HCT116 (cell line): Measurements from ENCODE around the gene ST3GAL2. TPM values are rescaled to one million over a fixed set of nuclear protein-coding genes. Genes with fewer than 3 reads are reported as not detected.

Experiments
- ATAC-seq: fragments of 200-7000 bp; cut with Tn5 transposase; 2 replicates; pipeline ENCODE4 v1.9.1; 2020; ENCODE audit warnings: mild to moderate bottlenecking, moderate library complexity
- BruUV-seq: library from RNA; stranded (reverse); fragments of 400-500 nt; replicated peaks from 2 replicates; lab custom pipeline; 2021; lab: Mats Ljungman, UMichigan
- CTCF ChIA-PET: fragments of 300-600 bp; sonication (Branson Sonifier 250); formaldehyde crosslinking; loops from one replicate; lab custom pipeline; 2021; ENCODE audit warnings: antibody characterized with exemption; lab: Charles Lee
- POLR2A ChIA-PET: fragments of 300-600, 350-600 bp; sonication (Branson Sonifier 250); formaldehyde crosslinking; loops from one replicate; lab custom pipeline; 2021; ENCODE audit warnings: antibody characterized with exemption; lab: Charles Lee
- RAD21 ChIA-PET, 2 experiments: fragments of 300-600 bp; sonication (Branson Sonifier 250); formaldehyde crosslinking; loops; one replicate each; lab custom pipeline; 2023; ENCODE audit warnings: low total read pairs in 2 of 2; ENCODE audit not compliant: uncharacterized antibody in 2 of 2, unreplicated experiment in 2 of 2, low non-redundant PET in 1 of 2; lab: Charles Lee
- DNase-seq: peaks from one replicate; pipeline ENCODE4 v3.0.0-alpha.2; 2010; ENCODE audit warnings: low read depth, low spot score
- H2AFZ ChIP-seq: fragments of 200-600 bp; shearing (Covaris generic), sonication (generic); 2 replicates; pipeline ENCODE4 v1.6.1; 2017; ENCODE audit warnings: low read depth, mixed run types, mixed read lengths, antibody characterized with exemption, low read length; ENCODE audit not compliant: poor library complexity, severe bottlenecking
- H3K27ac ChIP-seq: 2 replicates; pipeline ENCODE4 v1.5.1; 2012; ENCODE audit warnings: low read depth, low read length
- H3K27me3 ChIP-seq: fragments of 200-600 bp; sonication (generic); 2 replicates; pipeline ENCODE4 v1.6.1; 2016; ENCODE audit warnings: mixed run types, low read length, mixed read lengths; ENCODE audit not compliant: insufficient read depth
- H3K36me3 ChIP-seq, 2 experiments: fragments of 200-500 bp in 1 of 2; fragments of 200-600 bp in 1 of 2; sonication (Bioruptor generic) in 1 of 2; sonication (generic) in 1 of 2; 2 replicates each; pipeline versions ENCODE4 v1.5.1 to v1.6.1; 2014 to 2016; ENCODE audit warnings: low read length in 2 of 2, inconsistent platforms in 1 of 2, mixed read lengths in 1 of 2, mixed run types in 1 of 2; ENCODE audit not compliant: insufficient read depth in 2 of 2, control insufficient read depth in 1 of 2
- H3K4me1 ChIP-seq, 2 experiments: fragments of 200-600 bp in 1 of 2; sonication (generic) in 1 of 2; 2 replicates each; pipeline versions ENCODE4 v1.5.1 to v1.6.1; 2012 to 2017; ENCODE audit warnings: low read length in 2 of 2, inconsistent platforms in 1 of 2, mild to moderate bottlenecking in 1 of 2, mixed read lengths in 1 of 2, mixed run types in 1 of 2, moderate library complexity in 1 of 2; ENCODE audit not compliant: insufficient read depth in 2 of 2, control insufficient read depth in 1 of 2
- H3K4me2 ChIP-seq: fragments of 200-600 bp; sonication (generic); 2 replicates; pipeline ENCODE4 v1.6.1; 2017; ENCODE audit warnings: mixed run types, low read length, mixed read lengths
- H3K4me3 ChIP-seq, 2 experiments: fragments of 200-600 bp in 1 of 2; sonication (generic) in 1 of 2; replicated peaks in 1 of 2; 2 replicates each; pipeline ENCODE4 v1.5.1; 2011 to 2016; ENCODE audit warnings: low read length in 2 of 2, control low read depth in 1 of 2, low read depth in 1 of 2, mild to moderate bottlenecking in 1 of 2, mixed read lengths in 1 of 2, mixed run types in 1 of 2
- H3K79me2 ChIP-seq: fragments of 200-600 bp; sonication (generic); 2 replicates; pipeline ENCODE4 v1.6.1; 2017; ENCODE audit warnings: mild to moderate bottlenecking, mixed run types, low read length, moderate library complexity, mixed read lengths; ENCODE audit not compliant: insufficient read depth
- H3K9ac ChIP-seq: fragments of 200-600 bp; sonication (generic); 2 replicates; pipeline ENCODE4 v1.6.1; 2016; ENCODE audit warnings: low read length, mixed read lengths
- H3K9me2 ChIP-seq: fragments of 200-600 bp; sonication (generic), shearing (Covaris generic); 2 replicates; pipeline ENCODE4 v1.6.1; 2017; ENCODE audit warnings: mixed run types, mild to moderate bottlenecking, moderate library complexity; ENCODE audit not compliant: insufficient read depth
- H3K9me3 ChIP-seq, 2 experiments: fragments of 200-500 bp in 1 of 2; fragments of 200-600 bp in 1 of 2; sonication (Bioruptor generic) in 1 of 2; sonication (generic) in 1 of 2; 2 replicates each; pipeline ENCODE4 v1.6.1; 2014 to 2017; ENCODE audit warnings: low read length in 2 of 2, mixed read lengths in 2 of 2, inconsistent platforms in 1 of 2, low read depth in 1 of 2, mild to moderate bottlenecking in 1 of 2, mixed run types in 1 of 2, moderate library complexity in 1 of 2; ENCODE audit not compliant: control insufficient read depth in 1 of 2, insufficient read depth in 1 of 2
- H4K20me1 ChIP-seq: fragments of 200-600 bp; sonication (generic), shearing (Covaris generic); 2 replicates; pipeline ENCODE4 v1.6.1; 2017; ENCODE audit warnings: mixed run types, mild to moderate bottlenecking, moderate library complexity; ENCODE audit not compliant: insufficient read depth
- CBX3 ChIP-seq: IDR thresholded peaks from 2 replicates; pipeline ENCODE4 v1.6.1; 2012; ENCODE audit warnings: low read depth
- CEBPB ChIP-seq: IDR thresholded peaks from 2 replicates; pipeline ENCODE4 v1.6.1; 2012; ENCODE audit warnings: low read depth
- ELF1 ChIP-seq: IDR thresholded peaks from 2 replicates; pipeline ENCODE4 v1.6.1; 2012; ENCODE audit warnings: low read depth, borderline replicate concordance
- JUND ChIP-seq: IDR thresholded peaks from 2 replicates; pipeline ENCODE4 v1.6.1; 2012
- RAD21 ChIP-seq: IDR thresholded peaks from 2 replicates; pipeline ENCODE4 v1.6.1; 2012; ENCODE audit warnings: low read depth, mild to moderate bottlenecking
- REST ChIP-seq: IDR thresholded peaks from 2 replicates; pipeline ENCODE4 v1.6.1; 2012; ENCODE audit warnings: low read depth
- SRF ChIP-seq: IDR thresholded peaks from 2 replicates; pipeline ENCODE4 v1.6.1; 2012; ENCODE audit warnings: low read depth
- TCF7L2 ChIP-seq: IDR thresholded peaks from 2 replicates; pipeline ENCODE4 v1.7.0; 2011; ENCODE audit warnings: borderline replicate concordance, inconsistent platforms; ENCODE audit not compliant: insufficient read depth, insufficient read length; ENCODE audit errors: extremely low read depth
- intact Hi-C: fragments of 100-400 bp; cut with micrococcal nuclease; formaldehyde crosslinking; loops from 2 replicates; pipeline ENCODE4 v1.10.0; 2022
- total RNA-seq: library from RNA; stranded (reverse); gene quantifications from one replicate; pipeline ENCODE4 v1.2.1, GENCODE V29; 2021; ENCODE audit not compliant: unreplicated experiment
- TF ChIP-seq, protein P1 (sequence below), 3 experiments: fragments of 200-600 bp in 1 of 3; sonication (generic) in 1 of 3; IDR thresholded peaks in 2 of 3; conservative IDR thresholded peaks in 1 of 3; 2 replicates each; pipeline ENCODE4 v1.5.1; 2012 to 2017; ENCODE audit warnings: low read depth in 2 of 3, low read length in 2 of 3, antibody characterized with exemption in 1 of 3, borderline replicate concordance in 1 of 3, control low read depth in 1 of 3, mild to moderate bottlenecking in 1 of 3, mixed read lengths in 1 of 3, mixed run types in 1 of 3, moderate library complexity in 1 of 3; ENCODE audit not compliant: insufficient read depth in 1 of 3

The ST3GAL2 gene
- total RNA-seq, 1 experiment from 2014 or later, result 9.5 TPM

GRCh38 chr16:70467113-70467512, 28.2 kb upstream of the ST3GAL2 start:
- no peak overlapping the region for H2AFZ ChIP-seq
- H4K20me1 ChIP-seq, result no peaks in the 10 kb centered on the region
- TF ChIP-seq RAD21 (peak; percentile 51), REST (no peak)
- ATAC-seq (peak; percentile 33; the same call in 1 of the 2 replicates), DNase-seq (no peak)
- BruUV-seq, result no TSS peak
- no peak overlapping the region for H3K4me3 ChIP-seq
- H3K27me3 ChIP-seq, result no peaks in the 10 kb centered on the region
- ChIA-PET CTCF (no interaction called here), RAD21 (no interaction called here), POLR2A (no interaction called here)
- H3K79me2 ChIP-seq, result no peaks in the 10 kb centered on the region
- no peak overlapping the region for H3K4me2 ChIP-seq
- H3K4me1 ChIP-seq, result no peaks in the 10 kb centered on the region
- H3K9me3 ChIP-seq, result no peaks in the 10 kb centered on the region
- intact Hi-C loops, result no loop called here
- no peak overlapping the region for H3K27ac ChIP-seq
- H3K36me3 ChIP-seq, result no peaks in the 10 kb centered on the region
- no peak overlapping the region for H3K9ac ChIP-seq
- no peaks in the 10 kb centered on the region for H3K9me2 ChIP-seq

GRCh38 chr16:70466805-70467076, 27.8 kb upstream of the ST3GAL2 start:
- H3K4me2 ChIP-seq, result no peak overlapping the region
- CTCF ChIA-PET, result no interaction called here
- H3K36me3 ChIP-seq, result no peaks in the 10 kb centered on the region
- ATAC-seq (no peak), DNase-seq (no peak)
- H2AFZ ChIP-seq, result no peak overlapping the region
- POLR2A ChIA-PET, result no interaction called here
- H3K79me2 ChIP-seq, result no peaks in the 10 kb centered on the region
- H4K20me1 ChIP-seq, result no peaks in the 10 kb centered on the region
- intact Hi-C loops, result no loop called here
- H3K9ac ChIP-seq, result no peak overlapping the region
- H3K27ac ChIP-seq, result no peak overlapping the region
- H3K27me3 ChIP-seq, result no peaks in the 10 kb centered on the region
- no peaks in the 10 kb centered on the region for H3K9me3 ChIP-seq
- BruUV-seq, result no TSS peak
- no peak overlapping the region for H3K4me3 ChIP-seq
- no peaks in the 10 kb centered on the region for H3K4me1 ChIP-seq
- RAD21 ChIA-PET, result no interaction called here
- no peaks in the 10 kb centered on the region for H3K9me2 ChIP-seq
- TF ChIP-seq CBX3, result no peak
- TF ChIP-seq, protein P1, sequence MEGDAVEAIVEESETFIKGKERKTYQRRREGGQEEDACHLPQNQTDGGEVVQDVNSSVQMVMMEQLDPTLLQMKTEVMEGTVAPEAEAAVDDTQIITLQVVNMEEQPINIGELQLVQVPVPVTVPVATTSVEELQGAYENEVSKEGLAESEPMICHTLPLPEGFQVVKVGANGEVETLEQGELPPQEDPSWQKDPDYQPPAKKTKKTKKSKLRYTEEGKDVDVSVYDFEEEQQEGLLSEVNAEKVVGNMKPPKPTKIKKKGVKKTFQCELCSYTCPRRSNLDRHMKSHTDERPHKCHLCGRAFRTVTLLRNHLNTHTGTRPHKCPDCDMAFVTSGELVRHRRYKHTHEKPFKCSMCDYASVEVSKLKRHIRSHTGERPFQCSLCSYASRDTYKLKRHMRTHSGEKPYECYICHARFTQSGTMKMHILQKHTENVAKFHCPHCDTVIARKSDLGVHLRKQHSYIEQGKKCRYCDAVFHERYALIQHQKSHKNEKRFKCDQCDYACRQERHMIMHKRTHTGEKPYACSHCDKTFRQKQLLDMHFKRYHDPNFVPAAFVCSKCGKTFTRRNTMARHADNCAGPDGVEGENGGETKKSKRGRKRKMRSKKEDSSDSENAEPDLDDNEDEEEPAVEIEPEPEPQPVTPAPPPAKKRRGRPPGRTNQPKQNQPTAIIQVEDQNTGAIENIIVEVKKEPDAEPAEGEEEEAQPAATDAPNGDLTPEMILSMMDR (IDR thresholded peaks at IDR 0.05 in 2 of 3, conservative IDR thresholded peaks at IDR 0.05 in 1 of 3; ENCODE audit: borderline replicate concordance in 1 of 3, insufficient read depth in 1 of 3, low read depth in 2 of 3, low read length in 2 of 3), result no peak
- TF ChIP-seq CEBPB, result no peak
- no peak for TF ChIP-seq TCF7L2
- TF ChIP-seq SRF, result no peak
- no peak for TF ChIP-seq JUND
- TF ChIP-seq ELF1, result no peak
- TF ChIP-seq REST, result no peak
